Activated naive CD8-positive, alpha-beta T cell treated with anti-CD3 and anti-CD28 coated beads, Interleukin-2, amount 10 ng/mL, durations not matched to agents 7 days and 5 days (primary cell): ENCODE data around the gene CASKIN1. TPM values are rescaled to one million over a fixed set of nuclear protein-coding genes. Genes with fewer than 3 reads are reported as not detected.
A peak's percentile ranks its signal among the peaks of the same experiment; 100 is the strongest.

Experiments
- ATAC-seq: fragments of 150-1000 bp; cut with Tn5 transposase; one replicate; pipeline ENCODE4 v1.10.0; 2021; ENCODE audit warnings: low read depth, moderate library complexity
- POLR2A ChIA-PET: fragments of 350-600 bp; sonication (Branson Sonifier 250); formaldehyde crosslinking; loops from one replicate; lab custom pipeline; 2021; ENCODE audit warnings: antibody characterized with exemption; lab: Charles Lee
- DNase-seq: peaks from one replicate; pipeline ENCODE4 v3.0.0; 2021
- H3K27ac Mint-ChIP-seq: one replicate; pipeline ENCODE4 v1.8.0; 2022; ENCODE audit warnings: mild to moderate bottlenecking, mixed read lengths
- H3K27me3 Mint-ChIP-seq: one replicate; pipeline ENCODE4 v1.8.0; 2022; ENCODE audit warnings: mild to moderate bottlenecking, moderate library complexity, mixed read lengths
- H3K36me3 Mint-ChIP-seq: one replicate; pipeline ENCODE4 v1.8.0; 2021; ENCODE audit warnings: mild to moderate bottlenecking, mixed read lengths
- H3K4me1 Mint-ChIP-seq: one replicate; pipeline ENCODE4 v1.8.0; 2021; ENCODE audit warnings: mixed read lengths
- H3K4me3 Mint-ChIP-seq: one replicate; pipeline ENCODE4 v1.8.0; 2022; ENCODE audit warnings: mild to moderate bottlenecking, moderate library complexity, mixed read lengths
- H3K9me3 Mint-ChIP-seq: one replicate; pipeline ENCODE4 v1.8.0; 2021; ENCODE audit warnings: mixed read lengths
- total RNA-seq, 2 experiments: library from RNA; stranded (reverse); gene quantifications; one replicate each; pipeline ENCODE4 v1.2.3, GENCODE V29; 2021

The CASKIN1 gene
- total RNA-seq, 2 experiments from 2014 or later: 0.88 to 1.1 TPM

DNA sequence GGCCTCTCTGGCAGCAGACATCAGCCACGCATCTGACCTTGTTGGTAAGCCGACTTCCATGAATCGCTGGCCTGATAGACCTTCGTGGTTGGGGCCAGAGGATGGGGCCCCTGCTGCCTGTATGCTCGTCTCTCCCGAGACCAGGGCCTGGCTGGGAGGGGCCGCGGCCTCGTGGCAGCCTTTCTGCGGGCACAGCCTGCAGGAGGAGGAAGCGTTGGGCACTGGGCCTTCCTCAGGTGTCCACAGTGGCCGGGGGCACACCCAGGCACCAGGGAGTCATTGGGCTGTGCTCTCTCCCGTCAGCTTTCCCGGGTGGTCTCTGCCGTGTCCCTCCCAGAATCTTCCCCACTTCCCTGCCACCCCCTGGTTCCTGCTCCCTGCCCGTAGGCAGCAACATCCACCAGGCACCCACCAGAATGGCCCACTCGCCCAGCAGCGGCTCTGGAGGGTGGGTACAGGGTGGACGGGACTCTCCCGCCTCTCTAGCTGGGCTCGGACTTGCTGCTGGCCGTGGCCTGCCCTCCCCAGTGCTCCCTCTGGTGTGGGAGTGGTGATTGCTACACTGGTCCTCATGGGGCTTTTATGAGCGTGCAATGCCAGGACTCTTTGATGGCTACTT lies 33.3 kb upstream of the CASKIN1 start:
- Mint-ChIP-seq H3K36me3 (peaks cover 4% of the 10 kb centered on the region), H3K4me3 (no peak overlapping the region), H3K27me3 (no peaks in the 10 kb centered on the region), H3K9me3 (no peaks in the 10 kb centered on the region), H3K4me1 (peaks cover 11% of the 10 kb centered on the region), H3K27ac (no peak overlapping the region)
- POLR2A ChIA-PET: interaction anchor here (1.5 kb wide), 1 partner anchor 24 kb away, joined by 3 read pairs; the partner anchor contains the start of gene MLST8
- ATAC-seq: no peak
- no peak for DNase-seq

DNA sequence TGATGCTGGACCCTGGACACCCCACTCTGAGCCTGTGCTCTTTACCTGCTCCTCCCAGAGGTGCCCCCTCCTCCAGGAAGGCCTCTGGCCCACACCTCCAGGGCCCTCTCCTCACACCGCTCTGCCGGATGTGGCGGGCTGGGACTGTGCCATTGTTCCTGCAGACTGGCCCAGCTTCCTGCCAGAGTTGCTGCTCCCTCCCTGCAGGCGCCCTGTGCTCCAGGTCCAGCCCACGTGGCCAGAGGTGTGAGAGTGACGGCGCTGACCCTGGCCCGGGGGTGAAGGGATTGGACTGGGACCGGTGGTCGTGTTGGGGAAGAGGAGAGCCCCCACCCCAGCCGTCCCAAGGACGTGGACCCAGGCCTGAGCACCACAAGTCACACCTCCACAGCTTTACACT lies 32.7 kb upstream of the CASKIN1 start:
- H3K27me3 Mint-ChIP-seq: no peaks in the 10 kb centered on the region
- POLR2A ChIA-PET: no interaction called here
- ATAC-seq (no peak), DNase-seq (no peak)
- no peaks in the 10 kb centered on the region for H3K9me3 Mint-ChIP-seq
- peaks cover 14% of the 10 kb centered on the region for H3K4me1 Mint-ChIP-seq
- no peak overlapping the region for H3K4me3 Mint-ChIP-seq
- H3K36me3 Mint-ChIP-seq: peaks cover 4% of the 10 kb centered on the region
- no peak overlapping the region for H3K27ac Mint-ChIP-seq

GRCh38 chr16:2228161-2228824 lies 31.9 kb upstream of the CASKIN1 start:
- DNase-seq: no peak
- Mint-ChIP-seq H3K4me3 (no peak overlapping the region), H3K27ac (no peak overlapping the region), H3K4me1 (peaks cover 14% of the 10 kb centered on the region), H3K27me3 (no peaks in the 10 kb centered on the region), H3K9me3 (no peaks in the 10 kb centered on the region), H3K36me3 (peaks cover 4% of the 10 kb centered on the region)
- POLR2A ChIA-PET: no interaction called here
- ATAC-seq: no peak

DNA sequence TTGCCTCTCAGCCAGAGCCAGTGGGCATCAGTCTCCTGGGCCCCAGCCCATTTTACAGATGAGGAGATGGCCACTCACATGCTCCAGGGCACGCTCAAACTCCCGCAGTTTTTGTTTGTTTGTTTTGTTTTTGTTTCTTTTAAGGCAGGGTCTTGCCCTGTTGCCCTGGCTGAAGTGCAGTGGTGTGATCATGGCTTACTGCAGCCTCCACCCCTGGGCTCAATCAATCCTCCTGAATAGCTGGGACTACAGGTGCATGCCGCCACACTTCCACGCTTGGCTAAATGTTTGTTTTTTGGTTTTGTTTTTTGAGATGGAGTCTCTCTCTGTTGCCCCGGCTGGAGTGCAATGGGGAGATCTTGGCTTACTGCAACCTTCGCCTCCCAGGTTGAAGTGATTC lies 30.5 kb upstream of the CASKIN1 start:
- Mint-ChIP-seq H3K4me1 (peaks cover 14% of the 10 kb centered on the region), H3K27ac (no peak overlapping the region), H3K9me3 (no peaks in the 10 kb centered on the region), H3K27me3 (no peaks in the 10 kb centered on the region), H3K36me3 (peaks cover 3% of the 10 kb centered on the region), H3K4me3 (no peak overlapping the region)
- POLR2A ChIA-PET: interaction anchor here (1.2 to 1.6 kb wide), 2 partner anchors 12 to 179 kb away, joined by 3 to 7 read pairs; partner anchors contain the start of genes NTHL1, PGP and TSC2
- ATAC-seq (no peak), DNase-seq (no peak)

- DNase-seq (no peak), ATAC-seq (no peak)
- Mint-ChIP-seq H3K27me3 (no peaks in the 10 kb centered on the region), H3K4me3 (no peak overlapping the region), H3K9me3 (no peaks in the 10 kb centered on the region), H3K4me1 (peaks cover 14% of the 10 kb centered on the region), H3K27ac (no peak overlapping the region), H3K36me3 (peaks cover 2% of the 10 kb centered on the region)
- POLR2A ChIA-PET: interaction anchor here (0.7 to 1.6 kb wide), 4 partner anchors 11 to 178 kb away, joined by 3 to 7 read pairs (median 5); partner anchors contain the start of genes NTHL1, PGP, TRAF7 and TSC2
These were observed 29.9 kb upstream of the CASKIN1 start for GRCh38 chr16:2226245-2226793.

DNA sequence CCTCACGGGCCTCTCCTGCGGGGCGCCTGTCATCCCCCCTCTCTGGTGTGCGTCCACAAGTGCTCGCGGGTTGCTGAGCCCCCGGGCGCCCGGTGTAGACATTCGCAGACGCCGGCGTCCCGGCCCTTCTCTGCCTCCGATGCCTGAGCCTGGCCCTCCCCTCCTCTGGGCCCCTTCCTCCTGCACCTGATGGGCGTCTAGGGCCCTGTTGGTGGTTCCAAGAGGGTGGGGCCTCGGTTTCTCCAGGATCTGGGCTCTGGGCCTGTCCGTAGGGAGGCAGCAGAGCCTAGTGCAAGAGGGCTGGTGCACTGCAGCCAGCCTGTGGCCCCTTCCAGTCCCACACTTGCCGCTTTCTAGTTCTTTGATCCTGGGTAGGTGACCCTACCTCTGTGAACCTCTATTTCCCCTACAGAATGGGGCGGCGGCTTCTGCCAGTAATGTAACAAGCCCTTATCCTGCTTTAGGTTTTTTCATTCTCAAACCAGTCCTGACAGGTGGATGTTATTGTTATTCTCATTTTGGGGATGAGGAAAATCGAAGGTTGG lies 27.6 kb upstream of the CASKIN1 start:
- no peaks in the 10 kb centered on the region for H3K9me3 Mint-ChIP-seq
- peak; percentile 21 for ATAC-seq
- no peaks in the 10 kb centered on the region for H3K27me3 Mint-ChIP-seq
- H3K4me1 Mint-ChIP-seq: peaks cover 14% of the 10 kb centered on the region
- H3K27ac Mint-ChIP-seq: peak overlapping the region; percentile 77
- DNase-seq: no peak
- POLR2A ChIA-PET: interaction anchor here (1.3 to 1.7 kb wide), 2 partner anchors 9 to 12 kb away, joined by 3 to 8 read pairs; partner anchors contain the start of genes DNASE1L2 and PGP
- no peaks in the 10 kb centered on the region for H3K36me3 Mint-ChIP-seq
- peak overlapping the region; percentile 82 for H3K4me3 Mint-ChIP-seq

DNA sequence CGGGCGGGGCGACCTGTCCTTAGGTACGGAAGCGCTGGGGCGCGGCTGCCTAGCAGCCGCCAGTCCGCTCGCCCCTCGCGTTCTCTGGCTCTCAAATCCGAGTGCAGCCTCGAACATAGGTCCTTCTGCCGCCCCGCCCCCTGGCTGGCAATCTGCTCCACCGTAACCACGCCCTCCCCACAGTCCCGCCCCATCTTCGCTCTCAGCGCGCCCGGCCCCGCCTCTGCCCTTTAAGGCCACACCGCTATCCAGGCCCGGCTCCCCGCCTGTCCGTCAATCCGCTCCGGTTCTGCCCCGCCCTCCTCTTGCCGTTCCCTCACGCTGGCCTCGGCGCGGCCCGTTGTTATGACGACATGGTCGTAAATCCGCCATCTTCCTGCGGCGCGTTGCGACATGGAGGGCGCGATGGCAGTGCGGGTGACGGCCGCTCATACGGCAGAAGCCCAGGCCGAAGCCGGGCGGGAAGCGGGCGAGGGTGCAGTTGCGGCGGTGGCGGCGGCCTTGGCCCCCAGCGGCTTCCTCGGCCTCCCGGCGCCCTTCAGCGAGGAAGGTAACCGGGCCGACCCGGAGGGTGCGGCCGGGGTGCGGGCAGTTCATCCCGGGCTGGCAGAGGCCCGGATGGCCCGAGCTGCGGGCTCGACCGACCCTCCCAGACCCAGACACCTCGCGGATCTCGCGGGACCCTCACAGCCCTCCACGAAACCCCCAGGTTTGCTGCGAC lies 27.0 kb upstream of the CASKIN1 start, which contains the start of gene E4F1:
E4F1 (plus strand) TSS at position 371 of the 721 bp plus-strand sequence; CDS start at position 394, 23 bp downstream.
- H3K4me3 Mint-ChIP-seq: peak within 1 kb of the TSS; percentile 82
- H3K36me3 Mint-ChIP-seq: no peaks in the 10 kb centered on the region
- POLR2A ChIA-PET: interaction anchor here (0.5 to 1.7 kb wide), 6 partner anchors 7 to 259 kb away, joined by 3 to 8 read pairs (median 3); partner anchors contain the start of genes DNASE1L2, ECI1, PGP and RPS2
- H3K4me1 Mint-ChIP-seq: peaks cover 14% of the 10 kb centered on the region
- no peaks in the 10 kb centered on the region for H3K27me3 Mint-ChIP-seq
- no peaks in the 10 kb centered on the region for H3K9me3 Mint-ChIP-seq
- peak within 1 kb of the TSS; percentile 78 for H3K27ac Mint-ChIP-seq
- DNase-seq: peak; percentile 99
- ATAC-seq: peak; percentile 97

GRCh38 chr16:2216330-2216729 lies 19.9 kb upstream of the CASKIN1 start:
- peaks cover 18% of the 10 kb centered on the region for H3K4me1 Mint-ChIP-seq
- peak overlapping the region; percentile 84 for H3K4me3 Mint-ChIP-seq
- H3K36me3 Mint-ChIP-seq: no peaks in the 10 kb centered on the region
- no peak overlapping the region for H3K27ac Mint-ChIP-seq
- DNase-seq (no peak), ATAC-seq (no peak)
- H3K9me3 Mint-ChIP-seq: no peaks in the 10 kb centered on the region
- H3K27me3 Mint-ChIP-seq: no peaks in the 10 kb centered on the region
- POLR2A ChIA-PET: interaction anchor here (0.8 to 2.7 kb wide), 3 partner anchors 10 to 61 kb away, joined by 3 to 32 read pairs (median 4); partner anchors contain the start of genes MLST8 and TRAF7

- Mint-ChIP-seq H3K36me3 (peaks cover 2% of the 10 kb centered on the region), H3K4me1 (peaks cover 18% of the 10 kb centered on the region), H3K4me3 (peak within 1 kb of the TSS; percentile 84), H3K9me3 (no peaks in the 10 kb centered on the region), H3K27ac (peak within 1 kb of the TSS; percentile 82), H3K27me3 (no peaks in the 10 kb centered on the region)
- POLR2A ChIA-PET: interaction anchor here (0.5 to 2.7 kb wide), 13 partner anchors 9 to 358 kb away, joined by 3 to 32 read pairs (median 4); partner anchors contain the start of genes E4F1, ECI1, MLST8 and TRAF7
- ATAC-seq (peak; percentile 96), DNase-seq (peak; percentile 100)
These were observed 18.2 kb upstream of the CASKIN1 start, which contains the start of gene PGP for GRCh38 chr16:2214719-2214968. TSS of gene PGP (minus strand) at chr16:2214840. CDS start at chr16:2214777, 63 bp downstream.

GRCh38 chr16:2213817-2214718 lies 17.7 kb upstream of the CASKIN1 start:
- POLR2A ChIA-PET: interaction anchor here (0.6 to 2.7 kb wide), 12 partner anchors 8 to 318 kb away, joined by 3 to 32 read pairs (median 4); partner anchors contain the start of genes E4F1, ECI1, MLST8 and MSRB1
- H3K27ac Mint-ChIP-seq: peak overlapping the region; percentile 62
- peak overlapping the region; percentile 84 for H3K4me3 Mint-ChIP-seq
- H3K4me1 Mint-ChIP-seq: peaks cover 18% of the 10 kb centered on the region
- H3K9me3 Mint-ChIP-seq: no peaks in the 10 kb centered on the region
- DNase-seq (no peak), ATAC-seq (no peak)
- no peaks in the 10 kb centered on the region for H3K27me3 Mint-ChIP-seq
- H3K36me3 Mint-ChIP-seq: peaks cover 2% of the 10 kb centered on the region

DNA sequence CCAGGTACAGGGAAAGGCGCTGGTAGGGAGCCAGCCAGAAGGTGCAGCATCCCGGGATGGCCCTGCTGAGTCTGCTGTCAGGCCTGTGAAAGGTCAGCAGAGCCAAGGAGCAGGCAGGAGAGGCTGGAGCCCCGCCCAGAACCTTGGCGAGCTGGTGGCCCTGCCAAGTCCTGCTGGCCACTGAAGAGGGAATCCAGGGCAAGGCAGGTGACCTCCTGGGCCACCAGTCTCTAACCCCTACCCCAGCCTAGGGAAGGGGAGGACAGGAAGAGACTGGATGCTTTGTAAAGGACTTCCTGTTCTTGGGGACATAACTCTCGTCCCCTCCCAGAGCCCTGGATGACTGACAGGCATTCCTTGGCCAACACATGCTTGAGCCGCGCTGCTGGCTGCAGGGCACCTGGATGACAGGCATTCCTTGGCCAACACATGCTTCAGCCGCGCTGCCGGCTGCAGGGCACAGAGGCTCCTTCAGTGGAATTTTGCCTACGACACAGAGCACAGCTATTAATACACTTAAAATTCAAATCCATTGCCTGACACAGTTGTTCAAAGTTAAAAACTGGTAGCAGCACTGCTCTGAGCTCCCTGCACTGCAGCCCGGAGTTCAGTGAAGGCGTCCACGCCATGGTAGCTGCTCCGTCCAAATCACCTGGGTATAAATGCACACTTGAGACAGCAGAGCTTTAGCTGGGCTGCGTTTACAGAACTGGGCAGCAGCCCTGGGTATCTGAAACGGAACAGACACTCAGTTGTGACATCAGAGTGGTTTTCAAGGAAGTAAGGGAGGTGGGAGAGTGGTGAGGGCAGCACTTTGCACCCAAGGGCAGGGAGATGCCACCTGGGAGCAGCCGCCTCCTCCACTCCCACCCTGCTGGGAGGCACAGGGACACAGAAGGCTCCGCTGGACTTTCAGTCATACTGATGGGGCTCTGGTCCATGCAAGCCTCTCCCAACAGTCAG lies 16.2 kb upstream of the CASKIN1 start:
- H3K27me3 Mint-ChIP-seq: no peaks in the 10 kb centered on the region
- POLR2A ChIA-PET: no interaction called here
- peaks cover 20% of the 10 kb centered on the region for H3K4me1 Mint-ChIP-seq
- H3K36me3 Mint-ChIP-seq: peaks cover 2% of the 10 kb centered on the region
- no peak overlapping the region for H3K27ac Mint-ChIP-seq
- no peak for ATAC-seq
- H3K4me3 Mint-ChIP-seq: peak overlapping the region; percentile 84
- no peak for DNase-seq
- no peaks in the 10 kb centered on the region for H3K9me3 Mint-ChIP-seq
